Skeletal muscle tissue (tissue), 4 donors: ENCODE results near the gene RAB30. TPM values are rescaled to one million over a fixed set of nuclear protein-coding genes. Genes with fewer than 3 reads are reported as not detected.
"Not testable (repeated sequence)": the region's sequence is repeated elsewhere in the genome, so short reads cannot be mapped to it uniquely, and the experiment has no call there.

Experiments
- H3K27ac ChIP-seq: one replicate; pipeline ENCODE4 v1.7.0; 2013; ENCODE audit warnings: mild to moderate bottlenecking, low read depth, low read length, inconsistent platforms
- H3K27me3 ChIP-seq, 3 donors: one replicate each; pipeline ENCODE4 v1.7.0; 2013; ENCODE audit warnings: low read length in 3 of 3; ENCODE audit not compliant: control insufficient read depth in 3 of 3, insufficient read depth in 3 of 3
- H3K36me3 ChIP-seq, 3 donors: one replicate each; pipeline ENCODE4 v1.7.0; 2013; ENCODE audit warnings: low read length in 3 of 3; ENCODE audit not compliant: control insufficient read depth in 3 of 3, insufficient read depth in 3 of 3
- H3K4me1 ChIP-seq, 3 donors: one replicate each; pipeline ENCODE4 v1.7.0; 2013; ENCODE audit warnings: low read length in 3 of 3, mild to moderate bottlenecking in 3 of 3; ENCODE audit not compliant: control insufficient read depth in 3 of 3, insufficient read depth in 3 of 3
- H3K4me3 ChIP-seq, 3 donors: one replicate each; pipeline ENCODE4 v1.7.0; 2013; ENCODE audit warnings: low read length in 3 of 3
- H3K9ac ChIP-seq, 3 donors: one replicate each; pipeline ENCODE4 v1.7.0; 2013; ENCODE audit warnings: low read length in 3 of 3, mild to moderate bottlenecking in 3 of 3, moderate library complexity in 2 of 3, low read depth in 1 of 3
- H3K9me3 ChIP-seq, 3 donors: one replicate each; pipeline ENCODE4 v1.7.0; 2013; ENCODE audit warnings: low read length in 3 of 3; ENCODE audit not compliant: control insufficient read depth in 3 of 3
- total RNA-seq: library from RNA; depleted of rRNA; stranded (reverse); fragments of >200 nt; gene quantifications from one replicate; pipeline ENCODE4 v1.2.3, GENCODE V29; 2014
- donor health status: Osteomylitis.

Gene RAB30
- total RNA-seq, 1 donor from 2014 or later, result 16.2 TPM

DNA sequence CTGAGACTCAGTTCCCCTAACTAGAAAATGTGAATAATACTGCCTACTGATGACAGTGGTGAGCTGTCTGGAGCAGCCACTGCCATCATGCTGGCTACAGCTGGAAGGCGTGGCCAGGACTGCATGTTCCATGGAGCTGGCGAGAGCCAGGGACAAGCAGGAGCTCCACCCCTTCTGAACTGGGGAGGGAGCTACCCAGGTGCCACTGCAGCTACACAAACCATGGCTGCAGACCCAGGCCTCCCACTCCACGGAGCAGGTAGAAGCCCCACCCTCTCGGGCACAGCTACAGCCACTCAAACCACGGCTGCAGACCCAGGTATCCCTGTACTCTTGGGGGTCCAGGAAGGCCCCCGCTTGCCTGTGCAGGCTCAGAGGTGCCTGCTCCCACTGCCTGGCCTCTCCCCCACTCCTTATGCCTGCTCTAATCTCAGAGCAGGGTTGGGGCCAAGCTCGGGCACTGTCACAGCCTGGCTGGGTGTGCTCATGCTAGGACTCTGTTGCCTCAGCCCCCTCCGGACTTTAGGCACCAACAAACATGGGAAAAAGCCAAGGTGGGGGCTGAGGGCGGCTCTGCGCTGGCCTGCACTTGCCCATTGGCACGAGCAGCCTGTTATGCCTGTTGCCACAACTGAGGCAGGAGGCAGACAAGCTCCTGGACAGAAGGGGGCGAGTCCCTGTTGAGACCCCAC lies 51.7 kb downstream of the RAB30 start:
- Histone ChIP-seq H3K4me3 (peak overlapping the region in 1 of 3 donors; percentile 22), H3K27me3 (no peaks in the 10 kb centered on the region), H3K27ac (no peak overlapping the region), H3K9me3 (no peaks in the 10 kb centered on the region), H3K9ac (peak overlapping the region in 1 of 3 donors; percentile 50), H3K36me3 (peaks cover 0 to 4% (median 0%) of the 10 kb centered on the region in 3 donors), H3K4me1 (peaks cover 21 to 38% (median 37%) of the 10 kb centered on the region in 3 donors)

- no peaks in the 10 kb centered on the region for H3K27me3 ChIP-seq
- H3K4me1 ChIP-seq, result peaks cover 21 to 31% (median 23%) of the 10 kb centered on the region in 3 donors
- H3K36me3 ChIP-seq, result no peaks in the 10 kb centered on the region
- H3K9ac ChIP-seq, result no peak overlapping the region
- H3K27ac ChIP-seq, result no peak overlapping the region
- H3K4me3 ChIP-seq, result no peak overlapping the region
- H3K9me3 ChIP-seq, result no peaks in the 10 kb centered on the region
Observed at GRCh38 chr11:83014951-83015350, 56.7 kb downstream of the RAB30 start.

GRCh38 chr11:83012168-83013067 lies 59.3 kb downstream of the RAB30 start:
- H3K27ac ChIP-seq, result no peak overlapping the region
- no peak overlapping the region for H3K9ac ChIP-seq
- no peak overlapping the region for H3K4me3 ChIP-seq
- H3K27me3 ChIP-seq, result no peaks in the 10 kb centered on the region
- peaks cover 27 to 41% (median 28%) of the 10 kb centered on the region in 3 donors for H3K4me1 ChIP-seq
- no peaks in the 10 kb centered on the region for H3K9me3 ChIP-seq
- no peaks in the 10 kb centered on the region for H3K36me3 ChIP-seq

DNA sequence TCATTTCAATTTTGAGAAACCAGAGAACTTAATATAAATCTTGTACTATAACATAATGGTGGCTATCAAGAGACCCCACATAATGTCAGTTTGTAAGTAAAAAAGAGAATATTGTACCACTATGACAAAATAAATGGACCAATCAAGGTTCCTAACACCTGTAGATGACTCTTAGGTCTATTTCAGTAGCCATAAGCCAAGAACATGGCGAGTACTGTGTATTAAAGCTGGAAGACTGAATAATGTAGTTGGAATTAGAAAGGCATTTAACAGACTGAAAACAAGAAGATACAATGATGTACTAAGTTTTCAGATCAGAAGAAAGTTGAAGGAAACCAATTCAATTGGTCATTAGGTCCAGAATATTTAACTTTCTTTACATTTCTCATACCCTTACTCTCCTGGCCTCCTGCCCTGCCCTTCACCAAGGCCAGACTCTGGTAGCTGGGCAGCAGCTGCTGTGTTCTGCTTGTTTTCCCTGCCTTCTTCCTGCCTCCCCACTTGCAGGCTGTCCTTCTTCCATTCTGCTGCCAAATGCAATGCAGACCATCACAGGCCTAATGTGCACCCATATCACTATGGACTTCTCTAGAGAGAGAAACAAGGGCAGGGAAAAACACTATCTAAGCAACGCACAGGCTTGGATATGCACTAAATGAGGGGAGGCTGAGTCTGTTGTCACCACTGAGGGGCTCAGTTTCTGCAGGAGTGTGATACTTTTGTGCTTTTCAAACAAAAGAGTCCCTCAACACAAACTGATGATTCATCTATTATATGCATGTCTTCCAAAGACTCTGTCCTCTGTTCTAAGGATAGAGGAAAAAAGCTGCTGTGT lies 60.1 kb downstream of the RAB30 start:
- Histone ChIP-seq H3K36me3 (no peaks in the 10 kb centered on the region), H3K9me3 (no peaks in the 10 kb centered on the region), H3K9ac (peak overlapping the region in 1 of 3 donors; percentile 35), H3K27me3 (no peaks in the 10 kb centered on the region), H3K27ac (no peak overlapping the region), H3K4me1 (peaks cover 32 to 48% (median 35%) of the 10 kb centered on the region in 3 donors), H3K4me3 (peak overlapping the region in 1 of 3 donors; percentile 17)

DNA sequence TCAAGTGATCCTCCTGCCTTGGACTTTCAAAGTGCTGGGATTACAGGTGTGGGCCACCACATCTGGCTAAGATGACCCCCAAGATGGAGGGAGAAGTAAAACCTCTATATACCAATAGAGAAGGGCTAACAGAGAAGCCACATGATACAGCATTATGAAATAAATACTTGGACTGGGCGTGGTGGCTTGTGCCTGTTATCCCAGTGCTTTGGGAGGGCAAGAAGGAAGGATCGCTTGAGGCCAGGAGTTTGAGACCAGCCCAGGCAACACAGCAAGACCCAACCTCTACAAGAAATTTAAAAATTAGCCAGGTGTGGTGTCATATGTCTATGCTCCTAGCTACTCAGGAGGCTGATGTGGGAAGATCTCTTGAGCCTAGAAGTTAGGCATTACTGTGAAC lies 61.7 kb downstream of the RAB30 start:
- H3K27ac ChIP-seq, result no peak overlapping the region
- H3K27me3 ChIP-seq, result no peaks in the 10 kb centered on the region
- no peaks in the 10 kb centered on the region for H3K9me3 ChIP-seq
- no peak overlapping the region for H3K9ac ChIP-seq
- H3K36me3 ChIP-seq, result no peaks in the 10 kb centered on the region
- no peak overlapping the region for H3K4me3 ChIP-seq
- peaks cover 32 to 51% (median 38%) of the 10 kb centered on the region in 3 donors for H3K4me1 ChIP-seq

GRCh38 chr11:83009136-83009535 lies 62.6 kb downstream of the RAB30 start:
- not testable (repeated sequence) for H3K27me3 ChIP-seq, H3K4me3 ChIP-seq, H3K9ac ChIP-seq, H3K9me3 ChIP-seq, H3K36me3 ChIP-seq, H3K27ac ChIP-seq
- H3K4me1 ChIP-seq, result peaks cover 36 to 55% (median 46%) of the 10 kb centered on the region in 3 donors

GRCh38 chr11:83008581-83008923 lies 63.1 kb downstream of the RAB30 start:
- Histone ChIP-seq H3K9me3 (no peaks in the 10 kb centered on the region), H3K4me1 (peaks cover 38 to 55% (median 49%) of the 10 kb centered on the region in 3 donors), H3K36me3 (no peaks in the 10 kb centered on the region), H3K27ac (no peak overlapping the region), H3K27me3 (no peaks in the 10 kb centered on the region), H3K4me3 (no peak overlapping the region), H3K9ac (no peak overlapping the region)

GRCh38 chr11:83007909-83008580 lies 63.7 kb downstream of the RAB30 start:
- no peak overlapping the region for H3K27ac ChIP-seq
- no peaks in the 10 kb centered on the region for H3K9me3 ChIP-seq
- H3K27me3 ChIP-seq, result no peaks in the 10 kb centered on the region
- peak overlapping the region in 1 of 3 donors; percentile 24 for H3K4me3 ChIP-seq
- H3K36me3 ChIP-seq, result no peaks in the 10 kb centered on the region
- H3K9ac ChIP-seq, result peak overlapping the region in 1 of 3 donors; percentile 35
- H3K4me1 ChIP-seq, result peaks cover 38 to 51% (median 49%) of the 10 kb centered on the region in 3 donors

- Histone ChIP-seq H3K4me1 (peaks cover 36 to 47% (median 46%) of the 10 kb centered on the region in 3 donors), H3K4me3 (no peak overlapping the region), H3K9me3 (no peaks in the 10 kb centered on the region), H3K36me3 (no peaks in the 10 kb centered on the region), H3K27ac (no peak overlapping the region), H3K27me3 (no peaks in the 10 kb centered on the region), H3K9ac (no peak overlapping the region)
Observed at GRCh38 chr11:83007477-83007876, 64.2 kb downstream of the RAB30 start.
